ENCODE data around the gene NSUN2. TPM values are rescaled to one million over a fixed set of nuclear protein-coding genes. Genes with fewer than 3 reads are reported as not detected.

NSUN2 gene
- total RNA-seq, 4 donors from 2014 or later, result 25.7 to 42.8 (median 39.1) TPM

Other genes with a start within 250 kb of the NSUN2 start
- gene UBE2QL1, start 184.2 kb downstream of the NSUN2 start, total RNA-seq, result 1 to 10 TPM in 1 of 4 donors, under 1 TPM in 3; under 0.01 to 1.6 (median 0.82) TPM
- gene SRD5A1, start 396 bp upstream of the NSUN2 start, total RNA-seq, result 10 to 100 TPM in 1 of 4 donors, 1 to 10 TPM in 3; 2.2 to 10.3 (median 4.6) TPM
- gene TENT4A, start 80.4 kb upstream of the NSUN2 start, total RNA-seq, result 10 to 100 TPM; 17.0 to 21.9 (median 20.1) TPM

All from esophagus muscularis mucosa (tissue), 4 donors.